ENCODE measurements around the gene PNMA6F.

PNMA6F gene

DNA sequence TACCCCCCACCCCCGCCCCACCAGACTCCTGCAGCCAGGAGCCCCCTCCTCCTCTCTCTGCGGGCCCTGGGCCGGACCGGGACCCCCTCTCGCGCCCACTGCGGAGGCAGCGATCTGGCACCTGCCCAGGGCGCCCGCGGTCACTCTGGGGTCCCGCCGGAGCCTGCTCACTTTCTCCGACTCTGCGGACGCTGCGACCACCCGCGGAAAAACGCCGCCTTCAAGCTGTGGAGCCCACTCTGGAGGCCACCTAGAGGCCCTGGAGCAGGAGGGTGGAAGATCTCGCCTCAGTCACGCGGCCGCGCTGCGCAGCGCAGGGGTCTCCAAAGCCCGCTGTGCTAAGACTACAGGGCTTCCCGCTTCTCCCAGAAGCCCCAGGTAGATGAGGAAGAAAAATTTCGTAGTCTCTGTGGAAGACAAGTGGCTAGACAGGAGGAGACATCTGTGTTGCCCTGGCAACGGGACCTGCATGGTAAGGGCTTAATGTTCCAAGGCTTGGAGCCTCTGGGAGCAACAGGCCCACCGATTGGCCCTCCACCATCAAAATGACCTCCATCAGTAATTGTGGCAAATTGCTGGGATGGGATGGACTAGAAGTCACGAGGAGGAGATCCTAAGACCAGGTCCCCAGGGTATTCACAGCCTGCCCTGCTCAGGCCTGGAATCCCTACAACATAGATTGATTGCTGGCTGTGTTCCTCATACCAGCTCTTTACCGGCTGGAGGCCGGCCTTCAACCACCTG lies at the start of gene PNMA6F:
Gene PNMA6F, minus strand, starts transcription at position 387 of the 744 bp plus-strand sequence. CDS start 1,093 bp downstream, outside the sequence.
- no peak for DNase-seq

DNA sequence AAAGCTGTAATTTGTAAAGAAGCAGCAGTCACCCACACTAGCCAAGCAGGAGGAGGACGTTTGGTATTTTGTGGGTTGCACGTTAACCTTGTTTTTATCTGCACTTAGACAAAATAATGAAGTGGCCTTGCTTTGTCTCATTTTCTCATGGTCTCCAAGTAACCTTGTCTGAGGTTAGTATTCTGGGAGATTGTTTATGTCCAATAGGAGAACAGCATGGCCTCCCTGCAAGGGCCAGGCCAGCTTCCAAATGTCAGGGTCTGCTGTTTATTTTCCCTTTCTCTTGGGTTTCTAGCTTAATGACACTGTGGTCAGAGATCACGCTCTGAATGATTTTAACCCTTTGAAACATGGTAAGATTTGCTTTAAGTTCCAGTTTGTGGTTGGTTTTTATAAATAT lies 49.7 kb upstream of the PNMA6F start:
- no peak for DNase-seq

DNA sequence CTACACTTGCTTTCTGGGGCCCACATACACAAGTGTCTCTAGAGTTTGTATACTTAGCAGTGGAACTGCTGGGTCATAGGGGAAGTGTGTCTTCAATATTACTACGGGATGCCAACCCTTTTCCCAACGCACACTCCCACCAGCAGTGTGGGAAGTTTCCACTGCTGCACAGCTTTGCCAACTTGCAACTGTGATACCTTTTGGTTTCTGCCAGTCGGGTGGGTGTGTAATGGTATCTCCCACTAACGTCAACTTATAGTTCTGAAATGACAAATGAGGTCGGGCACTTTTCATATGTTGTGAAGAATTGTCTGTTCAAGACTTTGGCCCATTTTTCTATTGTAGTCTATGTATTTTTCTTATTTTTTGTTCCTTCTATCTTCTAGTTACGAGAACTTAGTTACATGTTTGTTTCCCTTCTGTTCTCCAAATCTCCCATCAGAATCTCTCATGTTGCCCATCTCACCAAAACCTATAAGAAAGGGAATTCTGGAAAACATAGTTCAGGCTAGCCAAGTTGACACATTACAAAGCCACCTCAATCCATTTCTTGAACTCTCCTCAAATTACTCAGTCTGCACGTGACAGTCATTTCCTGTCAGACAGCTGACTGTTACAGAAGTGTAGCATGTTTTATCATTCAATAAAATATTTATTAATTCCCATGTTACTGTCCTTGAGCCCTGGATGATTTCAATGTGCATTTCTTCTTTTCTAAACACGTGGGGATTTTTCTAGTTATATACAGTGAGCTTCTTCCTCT lies 48.9 kb upstream of the PNMA6F start:
- no peak for DNase-seq

DNA sequence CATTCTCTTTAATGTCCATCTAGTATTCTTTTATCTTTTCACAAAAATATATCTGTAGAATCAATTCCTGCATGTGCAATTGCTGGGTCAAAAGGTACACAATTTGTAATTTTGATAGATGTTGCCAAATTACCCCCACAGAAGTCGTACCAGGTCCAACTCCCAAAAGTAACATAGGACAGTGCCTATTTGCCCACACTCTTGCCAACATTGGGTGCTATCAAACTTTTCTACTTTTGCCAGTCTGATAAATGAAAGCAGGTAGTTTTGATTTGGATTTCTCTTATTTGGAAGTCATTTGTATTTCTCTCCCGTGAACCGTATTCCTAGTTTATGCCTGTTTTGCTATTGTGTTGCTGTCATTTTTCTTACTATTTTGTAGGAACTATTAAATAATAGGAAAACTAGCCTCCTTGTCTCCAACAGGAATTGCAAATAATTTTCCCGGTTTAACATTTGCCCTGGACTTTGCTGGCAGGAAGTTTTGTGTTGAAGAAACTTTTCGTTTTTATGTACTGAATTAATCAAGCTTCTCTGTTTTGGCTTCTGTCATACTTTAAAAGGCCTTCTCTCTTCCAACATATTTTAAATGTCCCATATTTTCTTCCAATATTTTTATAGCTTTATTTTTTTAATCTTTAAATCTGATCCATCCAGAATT lies 45.4 kb upstream of the PNMA6F start:
- no peak for DNase-seq

DNA sequence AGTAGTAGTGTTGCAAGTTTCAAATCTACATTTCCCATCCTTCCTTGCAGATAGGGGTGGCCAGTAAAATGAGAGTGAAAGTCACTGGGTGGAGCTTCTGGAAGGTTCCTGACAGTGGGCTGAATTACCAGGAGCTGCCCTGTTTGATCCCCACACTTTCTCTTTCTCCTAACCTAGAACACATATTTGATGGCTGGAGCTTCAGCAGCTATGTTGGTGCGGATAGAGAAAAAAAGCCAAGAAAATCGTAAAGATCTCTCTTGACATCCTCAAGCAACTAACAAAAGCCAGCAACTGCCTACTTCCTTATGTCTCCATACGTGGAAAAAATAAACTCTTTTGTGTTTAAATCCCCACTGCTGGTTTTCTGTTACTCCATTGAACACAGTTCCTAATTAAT lies 44.6 kb upstream of the PNMA6F start:
- no peak for DNase-seq

DNA sequence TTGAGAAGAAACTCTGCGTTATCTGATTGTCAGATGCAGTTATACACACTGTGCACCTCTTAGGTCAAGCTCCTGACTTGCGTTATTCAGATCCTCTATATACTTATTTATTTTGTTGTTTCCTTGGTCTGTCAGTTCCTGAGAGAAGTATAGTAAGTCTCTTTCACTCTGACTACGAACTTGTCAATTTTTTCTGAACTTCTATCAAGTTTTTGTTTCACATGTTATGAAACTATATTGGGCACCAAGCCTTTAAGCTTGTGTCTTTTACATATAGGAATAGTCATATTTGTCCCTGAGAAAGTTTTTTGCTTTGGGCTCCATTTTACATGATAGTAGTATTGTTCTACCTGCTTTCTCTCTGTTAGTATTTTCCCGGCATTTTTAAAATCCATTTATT lies 44.1 kb upstream of the PNMA6F start:
- no peak for DNase-seq

DNA sequence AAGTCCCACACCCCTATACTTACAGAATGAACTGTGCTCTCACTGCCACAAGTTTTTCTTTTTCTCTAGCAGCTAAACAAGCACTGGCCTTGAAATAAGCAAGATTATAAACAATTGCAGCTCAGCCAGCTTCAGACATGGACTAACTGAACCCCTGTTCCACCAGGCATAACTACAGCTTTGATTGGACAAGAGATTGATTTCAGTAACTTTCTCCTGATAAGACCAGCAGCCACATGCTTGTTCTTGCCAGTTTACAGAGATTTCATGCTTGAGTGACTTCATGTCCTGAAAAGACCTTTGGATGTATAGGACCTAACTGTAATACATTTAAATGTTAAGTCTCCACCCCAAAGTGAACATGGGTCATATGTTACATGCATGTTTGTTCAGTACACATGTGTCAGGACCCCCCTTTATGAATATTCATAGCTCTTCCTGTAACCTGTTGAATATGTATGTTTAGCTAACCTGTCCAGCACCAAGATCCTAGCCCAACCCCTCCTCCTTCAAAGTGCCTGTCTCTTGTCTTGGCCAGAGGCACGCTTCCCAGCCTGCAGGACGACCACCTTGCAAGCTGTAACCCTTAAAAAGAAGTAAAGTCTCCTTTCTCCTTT lies 40.3 kb upstream of the PNMA6F start:
- DNase-seq = no peak

DNA sequence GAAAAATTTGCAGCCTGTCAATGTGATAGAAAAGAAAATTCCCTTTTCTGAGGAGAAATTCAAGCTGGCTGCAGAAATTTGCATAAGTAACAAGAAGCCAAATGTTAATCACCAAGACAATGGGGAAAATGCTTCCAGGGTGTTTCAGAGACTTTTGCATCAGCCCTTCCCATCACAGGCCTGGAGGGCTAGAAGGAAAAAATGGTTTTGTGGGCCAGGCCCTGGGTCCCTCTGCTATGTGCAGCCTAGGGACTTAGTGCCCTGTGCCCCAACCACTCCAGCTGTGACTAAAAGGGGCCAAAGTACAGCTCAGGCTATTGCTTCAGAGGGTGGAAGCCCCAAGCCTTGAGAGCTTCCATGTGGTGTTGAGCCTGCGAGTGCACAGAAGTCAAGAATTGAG lies 36.3 kb upstream of the PNMA6F start:
- no peak for DNase-seq

DNA sequence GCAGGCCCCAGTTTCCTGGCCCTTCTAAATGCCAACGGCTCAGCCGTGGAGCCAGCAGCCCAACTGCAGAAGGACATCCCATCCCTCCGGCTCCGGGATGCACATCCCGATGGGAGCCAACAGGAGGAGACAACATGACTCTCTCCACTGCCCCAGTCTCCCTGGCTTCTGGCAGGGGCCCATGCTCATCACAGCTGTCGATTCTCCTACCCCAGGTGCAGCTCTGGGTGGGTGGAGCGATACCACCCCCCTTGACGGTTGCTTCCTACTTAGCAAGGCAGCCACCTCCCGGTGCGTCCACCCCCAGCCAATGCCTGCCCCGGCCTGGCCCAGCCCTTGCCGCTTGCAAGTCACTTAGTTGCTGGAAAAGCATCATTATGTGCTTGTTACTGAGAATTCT lies 31.8 kb upstream of the PNMA6F start:
- no peak for DNase-seq

DNA sequence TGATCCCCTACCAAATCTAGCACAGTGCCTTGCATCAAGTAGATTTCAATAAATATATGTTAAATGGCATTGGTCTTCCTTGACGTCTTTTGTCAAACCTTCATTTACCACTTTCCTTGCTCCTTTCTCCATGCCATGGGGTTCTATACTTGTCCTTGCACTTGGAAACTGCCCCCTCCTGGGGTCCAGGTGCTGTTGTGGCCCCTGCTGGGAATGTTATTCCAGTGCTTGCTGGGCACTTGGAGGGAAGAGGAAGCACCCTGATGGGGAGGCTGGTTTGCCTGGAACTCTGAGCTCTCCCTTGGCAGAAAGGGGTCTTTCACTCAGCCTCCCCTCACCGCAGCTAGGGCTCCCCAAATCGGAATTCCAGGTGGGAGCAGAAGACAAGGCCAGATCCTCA lies 31.3 kb upstream of the PNMA6F start:
- no peak for DNase-seq

DNA sequence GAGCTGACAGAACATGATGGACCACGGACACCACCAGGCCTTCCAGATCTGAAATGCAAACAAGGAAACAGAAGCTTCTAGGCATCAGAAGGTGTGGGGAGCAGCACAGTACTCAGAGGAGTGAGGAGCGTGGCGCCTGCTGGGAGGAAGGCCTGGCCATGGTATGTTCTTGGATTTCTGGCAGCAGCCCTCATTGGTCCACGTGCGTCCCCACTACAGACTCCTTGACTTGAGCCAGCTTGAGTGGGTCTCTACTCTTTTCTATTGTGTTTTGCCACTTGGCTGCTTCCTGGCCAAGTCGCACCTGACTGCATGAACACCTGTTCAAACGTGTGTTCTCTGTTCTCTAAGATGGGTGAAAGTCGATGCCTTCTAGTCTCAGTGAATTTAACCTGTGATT lies 30.4 kb upstream of the PNMA6F start:
- no peak for DNase-seq

DNA sequence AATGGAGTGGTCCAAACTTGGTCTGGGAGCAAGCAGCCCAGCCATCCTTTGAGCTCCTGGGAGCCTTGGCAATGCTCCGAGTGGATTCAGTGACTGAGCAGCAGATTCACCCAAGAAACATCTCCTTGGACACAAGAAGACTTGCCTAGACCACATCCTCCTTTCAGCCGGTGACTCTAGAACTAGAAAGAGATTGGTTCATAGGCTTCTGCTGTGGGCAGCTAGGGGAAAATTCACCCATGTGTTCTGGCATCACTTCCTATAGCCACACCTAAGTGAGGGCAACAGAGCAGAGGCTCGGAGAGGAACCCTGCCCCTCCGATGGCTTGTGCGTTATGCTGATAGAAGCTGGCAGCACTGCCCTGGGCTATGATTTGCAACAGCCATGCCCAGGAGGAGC lies 28.4 kb upstream of the PNMA6F start:
- DNase-seq = no peak

DNA sequence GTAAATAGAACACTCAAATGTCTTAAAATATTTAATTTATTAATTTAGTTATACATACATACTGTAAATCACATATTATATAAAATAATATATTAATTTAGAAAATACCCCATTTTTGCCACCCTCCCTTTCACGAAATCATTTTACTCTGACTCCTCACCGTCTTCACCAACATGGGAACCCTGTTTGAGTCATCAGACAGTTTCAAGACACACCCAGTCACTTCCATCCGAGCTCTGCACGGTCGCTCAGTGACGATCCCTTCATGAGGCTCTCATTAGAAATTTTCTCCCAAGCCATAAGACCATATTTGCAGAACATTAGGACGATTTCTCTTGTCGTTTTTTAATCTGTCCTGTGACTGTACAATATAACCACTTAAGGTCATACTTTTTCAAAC lies 26.9 kb upstream of the PNMA6F start:
- no peak for DNase-seq

DNA sequence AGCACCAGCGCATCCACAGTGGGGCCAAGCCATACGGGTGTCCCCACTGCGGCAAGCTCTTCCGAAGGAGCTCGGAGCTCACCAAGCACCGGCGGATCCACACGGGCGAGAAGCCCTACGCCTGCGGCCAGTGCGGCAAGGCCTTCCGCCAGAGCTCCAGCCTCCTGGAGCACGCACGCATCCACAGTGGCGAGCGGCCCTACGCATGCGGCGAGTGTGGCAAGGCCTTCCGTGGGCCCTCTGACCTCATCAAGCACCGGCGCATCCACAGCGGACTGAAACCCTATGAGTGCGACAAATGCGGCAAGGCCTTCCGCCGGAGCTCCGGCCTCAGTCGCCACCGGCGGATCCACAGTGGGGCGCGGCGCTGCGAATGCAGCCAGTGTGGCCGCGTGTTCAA lies 26.0 kb upstream of the PNMA6F start:
- DNase-seq = no peak

DNA sequence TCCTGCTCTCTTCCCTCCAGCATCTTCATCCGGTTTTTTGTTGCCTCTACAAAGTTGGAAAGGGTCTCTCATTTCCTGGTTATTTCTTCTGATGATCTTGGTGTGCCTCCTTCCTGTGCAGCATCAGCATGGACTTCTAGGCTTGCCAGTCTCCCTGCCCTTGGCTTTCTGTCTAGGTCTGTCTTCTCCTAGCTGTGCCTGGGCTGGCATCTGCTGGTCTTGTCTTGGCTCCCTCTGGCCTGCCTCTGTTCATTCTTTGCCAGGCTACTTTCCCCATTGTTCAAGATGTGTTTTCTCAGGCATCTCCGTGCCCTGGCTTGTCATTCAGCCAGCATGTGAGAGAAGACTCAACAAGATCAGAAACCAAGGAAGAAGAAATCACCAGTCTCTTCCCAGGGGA lies 22.1 kb upstream of the PNMA6F start:
- no peak for DNase-seq

DNA sequence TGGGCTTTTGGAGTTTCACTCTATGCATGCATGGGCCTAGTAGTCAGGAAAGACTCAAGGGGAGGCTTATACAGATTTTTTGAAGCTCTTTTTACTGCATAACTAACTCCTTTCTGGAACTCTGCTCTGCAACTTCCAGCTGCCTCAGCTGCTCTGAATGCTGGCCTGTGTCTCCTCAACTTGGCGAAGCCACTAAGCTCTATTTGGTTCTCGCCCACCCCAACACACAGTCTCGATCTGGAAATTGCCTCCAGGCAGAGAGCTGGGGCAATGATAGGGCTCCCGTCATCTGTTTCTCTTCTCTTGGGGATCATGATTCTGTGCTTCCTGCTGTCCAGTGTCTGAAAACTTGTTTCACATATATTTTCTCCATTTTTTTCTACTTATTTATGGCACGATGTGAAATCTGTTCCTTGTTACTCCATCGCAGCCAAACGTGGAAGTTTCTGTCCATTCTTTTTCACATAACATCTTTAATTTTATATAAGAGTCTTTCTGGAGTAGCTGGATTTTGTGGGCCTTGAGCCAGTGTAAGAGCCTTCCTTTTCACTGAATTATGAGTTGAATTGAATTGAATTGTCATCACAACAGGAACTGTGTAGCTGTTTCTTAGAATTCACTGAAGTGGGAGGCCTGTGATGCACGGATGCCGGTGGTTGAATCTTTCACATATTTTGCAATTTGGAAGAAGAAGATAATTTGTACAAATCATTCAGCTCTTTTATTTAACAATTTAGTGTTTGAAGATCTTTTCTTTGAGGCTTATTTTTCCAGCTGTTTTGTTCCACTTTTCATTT lies 21.4 kb upstream of the PNMA6F start:
- no peak for DNase-seq

DNA sequence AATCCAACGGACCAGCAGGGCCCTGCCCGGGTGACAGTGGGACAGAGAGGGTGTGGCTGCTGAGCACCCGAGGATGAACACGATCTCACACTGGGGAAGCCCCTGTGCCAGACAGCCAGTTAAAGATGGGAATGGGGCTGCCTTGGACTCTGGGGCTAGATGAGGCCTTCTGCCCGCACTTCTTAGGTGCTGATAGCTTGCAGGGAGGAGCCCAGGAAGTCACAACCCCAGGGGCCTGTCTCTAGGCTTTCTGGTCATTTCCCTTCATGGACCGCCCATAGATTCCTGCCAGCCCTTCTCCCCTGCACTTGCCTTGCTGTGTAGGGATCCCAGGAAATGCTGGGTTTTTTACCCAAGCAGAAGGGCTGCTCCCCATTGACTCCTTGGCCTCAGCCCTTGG lies 18.5 kb upstream of the PNMA6F start:
- DNase-seq = no peak

DNA sequence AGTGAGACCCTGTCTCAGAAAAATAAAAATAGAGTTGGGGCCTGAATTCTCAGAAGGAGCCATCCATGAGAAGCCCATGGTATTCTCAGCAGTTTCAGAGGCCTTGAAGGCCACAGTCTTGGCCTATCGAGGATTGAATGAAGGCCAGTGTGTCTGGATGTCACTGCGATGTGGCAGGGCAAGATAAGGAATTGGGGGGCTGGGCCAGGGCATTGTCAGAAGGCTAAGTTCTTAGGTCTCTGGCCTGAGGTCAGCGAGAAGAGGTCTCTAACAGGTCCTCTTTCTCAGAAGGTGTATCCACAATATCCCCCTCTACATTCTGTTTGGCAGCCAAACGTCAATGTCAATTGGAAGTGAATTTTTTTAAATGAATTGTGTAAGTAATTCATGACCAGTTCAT lies 18.1 kb upstream of the PNMA6F start:
- DNase-seq = no peak

DNA sequence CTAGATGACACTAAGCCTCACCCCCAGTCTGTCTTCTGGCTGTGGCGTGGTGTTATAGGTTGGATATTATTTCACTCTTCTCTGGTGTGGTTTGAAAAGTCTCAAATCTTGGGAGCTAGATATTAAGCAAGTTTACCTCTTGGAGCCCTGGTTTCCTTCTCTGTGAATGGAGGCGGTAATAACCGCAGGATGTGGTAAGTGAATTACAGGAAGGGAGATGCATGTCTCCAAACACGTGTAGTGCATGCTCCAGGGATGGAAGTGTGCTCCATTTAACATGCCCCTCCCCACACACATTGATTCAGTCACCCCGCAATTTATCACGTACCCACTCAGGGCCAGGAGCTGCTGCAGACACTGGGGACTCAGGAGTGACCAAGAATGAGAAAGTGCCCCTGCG lies 17.3 kb upstream of the PNMA6F start:
- no peak for DNase-seq

DNA sequence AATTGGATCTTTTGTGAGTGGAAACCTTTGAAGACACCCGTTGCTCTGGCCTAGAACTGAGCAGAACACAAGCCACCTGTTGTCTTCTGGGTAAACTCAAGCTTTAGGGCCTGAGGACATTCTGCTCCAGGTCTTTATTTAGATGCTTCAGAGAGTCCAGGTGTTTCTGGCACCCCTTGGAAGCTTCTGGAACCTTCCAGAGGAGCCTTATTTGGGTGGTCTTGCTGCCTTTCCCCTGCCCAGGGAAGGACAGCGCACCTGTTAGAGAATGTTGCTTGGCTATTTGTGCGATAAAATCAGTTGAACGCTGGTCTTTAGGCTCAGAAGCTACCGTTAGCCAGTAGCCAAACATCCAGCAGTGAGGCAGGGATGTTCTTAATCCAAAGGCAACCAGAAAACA lies 15.4 kb upstream of the PNMA6F start:
- DNase-seq = no peak

DNA sequence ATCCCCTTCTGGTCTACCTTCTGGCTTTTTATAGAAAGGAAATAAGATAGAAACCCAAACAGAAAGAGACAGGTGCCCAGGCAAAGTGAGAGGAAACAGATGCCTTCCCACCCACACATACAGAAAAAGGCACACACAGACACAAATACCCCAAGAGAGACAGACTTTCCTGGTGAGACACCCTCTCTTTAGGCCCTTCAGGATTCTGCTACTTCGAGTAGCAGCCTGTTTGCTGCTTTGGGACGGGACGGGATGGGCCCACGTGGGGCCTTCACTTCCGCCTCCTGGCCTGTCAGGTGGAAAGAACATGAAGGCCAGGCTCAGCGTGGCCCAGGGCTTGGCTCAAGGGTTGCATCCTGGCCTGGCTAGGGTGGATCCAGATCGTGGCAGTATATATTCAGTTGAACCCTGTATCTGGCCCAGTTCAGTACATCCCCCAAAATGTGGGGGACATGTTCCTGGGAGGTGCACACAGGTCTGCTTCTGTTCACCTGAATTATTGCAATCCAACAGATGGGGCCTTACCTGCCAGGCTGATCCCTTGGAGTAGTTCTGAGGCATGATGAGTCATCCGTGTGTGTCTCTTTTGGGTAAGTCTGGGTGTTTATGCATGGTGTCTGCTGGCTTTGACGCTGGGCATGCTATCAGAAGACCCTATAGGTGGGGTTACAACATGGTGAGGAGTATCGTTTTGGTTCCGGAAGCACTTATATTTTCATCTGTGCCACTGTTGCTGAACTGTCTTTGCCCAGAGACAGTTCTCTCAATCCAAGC lies 14.7 kb upstream of the PNMA6F start:
- no peak for DNase-seq

Data from activated CD4-positive, alpha-beta T cell treated with anti-CD3 and anti-CD28 coated beads for 1 hour (primary cell).